GM23338 (cell line): Measurements from ENCODE around the gene IL1RAPL2. TPM values are rescaled to one million over a fixed set of nuclear protein-coding genes. Genes with fewer than 3 reads are reported as not detected.

Experiments
- ATAC-seq: fragments of 200-7000 bp; cut with Tn5 transposase; 3 replicates; pipeline ENCODE4 v1.9.1; 2020
- DNase-seq: peaks from one replicate; pipeline ENCODE4 v3.0.0-alpha.2; 2015; ENCODE audit warnings: low spot score
- H2AFZ ChIP-seq: fragments of 200-600 bp; sonication (generic); 2 replicates; pipeline ENCODE4 v1.8.0; 2016; ENCODE audit warnings: antibody characterized with exemption, mild to moderate bottlenecking, moderate library complexity
- H3F3A ChIP-seq: fragments of 200-600 bp; sonication (generic); replicated peaks from 2 replicates; pipeline ENCODE4 v1.8.0; 2017; ENCODE audit warnings: antibody characterized with exemption, mixed run types, low read depth
- H3K27ac ChIP-seq: fragments of 200-600 bp; sonication (generic); 2 replicates; pipeline ENCODE4 v1.6.1; 2016; ENCODE audit warnings: low read depth
- H3K27me3 ChIP-seq: fragments of 200-600 bp; sonication (generic); 2 replicates; pipeline ENCODE4 v1.8.0; 2016; ENCODE audit warnings: mild to moderate bottlenecking, mixed run types, moderate library complexity; ENCODE audit not compliant: insufficient read depth
- H3K36me3 ChIP-seq: fragments of 200-600 bp; sonication (generic); 2 replicates; pipeline ENCODE4 v1.8.0; 2016; ENCODE audit warnings: mild to moderate bottlenecking; ENCODE audit not compliant: insufficient read depth
- H3K4me1 ChIP-seq: fragments of 200-600 bp; sonication (generic); 2 replicates; pipeline ENCODE4 v1.8.0; 2016; ENCODE audit warnings: mild to moderate bottlenecking, moderate library complexity; ENCODE audit not compliant: insufficient read depth
- H3K4me2 ChIP-seq: fragments of 200-600 bp; sonication (generic); 2 replicates; pipeline ENCODE4 v1.7.1; 2017; ENCODE audit warnings: mixed run types
- H3K4me3 ChIP-seq: fragments of 200-600 bp; sonication (generic); 2 replicates; pipeline ENCODE4 v1.6.1; 2016; ENCODE audit warnings: mixed run types
- H3K79me2 ChIP-seq: fragments of 200-600 bp; sonication (generic); replicated peaks from 2 replicates; pipeline ENCODE4 v1.8.0; 2017; ENCODE audit warnings: mild to moderate bottlenecking; ENCODE audit not compliant: insufficient read depth
- H3K9me2 ChIP-seq: fragments of 200-600 bp; sonication (generic); 2 replicates; pipeline ENCODE4 v1.8.0; 2017; ENCODE audit not compliant: insufficient read depth
- H4K20me1 ChIP-seq: fragments of 200-600 bp; sonication (generic); replicated peaks from 2 replicates; pipeline ENCODE4 v1.8.0; 2017; ENCODE audit warnings: mild to moderate bottlenecking; ENCODE audit not compliant: insufficient read depth
- H3K27ac Mint-ChIP-seq: 2 replicates; pipeline ENCODE4 v1.8.0; 2020; ENCODE audit warnings: inconsistent platforms, mild to moderate bottlenecking, moderate library complexity, mixed read lengths
- H3K27me3 Mint-ChIP-seq: 3 replicates; pipeline ENCODE4 v1.8.0; 2022; ENCODE audit warnings: low read depth, mild to moderate bottlenecking, moderate library complexity, mixed read lengths, inconsistent platforms; ENCODE audit not compliant: insufficient read depth, poor library complexity
- H3K36me3 Mint-ChIP-seq: 3 replicates; pipeline ENCODE4 v1.8.0; 2021; ENCODE audit warnings: low read depth, mild to moderate bottlenecking, inconsistent platforms, moderate library complexity, mixed read lengths
- H3K4me1 Mint-ChIP-seq: 3 replicates; pipeline ENCODE4 v1.8.0; 2020; ENCODE audit warnings: mild to moderate bottlenecking, inconsistent platforms, mixed read lengths
- H3K4me3 Mint-ChIP-seq: 3 replicates; pipeline ENCODE4 v1.8.0; 2021; ENCODE audit warnings: moderate library complexity, mild to moderate bottlenecking, inconsistent platforms, mixed read lengths
- H3K9me3 Mint-ChIP-seq: 3 replicates; pipeline ENCODE4 v1.8.0; 2020; ENCODE audit warnings: moderate library complexity, mild to moderate bottlenecking, inconsistent platforms, mixed read lengths
- CREB1 ChIP-seq: fragments of 250-450 bp; sonication (Bioruptor Pico); IDR thresholded peaks from 2 replicates; pipeline ENCODE4 v1.5.0; 2020; ENCODE audit warnings: low read depth, mild to moderate bottlenecking, moderate library complexity
- CTCF ChIP-seq, 2 experiments: fragments of 200-600 bp in 1 of 2; sonication (generic) in 1 of 2; conservative IDR thresholded peaks; 2 replicates each; pipeline versions ENCODE4 v1.5.1 to v1.6.1; 2016 to 2017; ENCODE audit warnings: antibody characterized with exemption in 2 of 2, low read depth in 2 of 2, mild to moderate bottlenecking in 2 of 2, moderate library complexity in 1 of 2
- EZH2phosphoT487 ChIP-seq: fragments of 200-600 bp; sonication (generic); IDR thresholded peaks from one replicate; pipeline ENCODE4 v1.8.1; 2018; ENCODE audit warnings: antibody characterized with exemption; ENCODE audit not compliant: unreplicated experiment
- JUNB ChIP-seq: IDR thresholded peaks from one replicate; pipeline ENCODE4 v1.6.1; 2016; ENCODE audit warnings: antibody characterized with exemption; ENCODE audit not compliant: unreplicated experiment
- NANOG ChIP-seq: IDR thresholded peaks from 2 replicates; pipeline ENCODE4 v1.6.1; 2016; ENCODE audit warnings: antibody characterized with exemption, borderline replicate concordance
- POLR2AphosphoS5 ChIP-seq: IDR thresholded peaks from 2 replicates; pipeline ENCODE4 v1.6.1; 2016; ENCODE audit warnings: antibody characterized with exemption, low read depth
- STAT1 ChIP-seq: IDR thresholded peaks from one replicate; pipeline ENCODE4 v1.6.1; 2016; ENCODE audit warnings: antibody characterized with exemption; ENCODE audit not compliant: unreplicated experiment
- ZNF114 ChIP-seq: fragments of 250-450 bp; sonication (Bioruptor Pico); IDR thresholded peaks from 2 replicates; pipeline ENCODE4 v1.5.0; 2020; ENCODE audit warnings: mild to moderate bottlenecking, moderate library complexity
- ZNF331 ChIP-seq: fragments of 250-450 bp; sonication (Bioruptor Pico); IDR thresholded peaks from 2 replicates; pipeline ENCODE4 v1.5.0; 2020; ENCODE audit warnings: low read depth, mild to moderate bottlenecking, moderate library complexity
- polyA plus RNA-seq: library from polyadenylated mRNA; unstranded; fragments of >200 nt; fragmentation: Nextera tagmentation; extraction: Ambion mirVana; gene quantifications from 2 replicates; pipeline ENCODE4 v1.2.1, GENCODE V29; 2016
- total RNA-seq: library from RNA; depleted of rRNA; stranded (reverse); fragments of >200 nt; shearing (Covaris generic); gene quantifications from 2 replicates; pipeline ENCODE4 v1.2.3, GENCODE V29; 2014
- TF ChIP-seq, protein P1 (sequence below): IDR thresholded peaks from 2 replicates; pipeline ENCODE4 v1.6.1; 2016; ENCODE audit warnings: antibody characterized with exemption
- TF ChIP-seq, protein P2 (sequence below): IDR thresholded peaks from one replicate; pipeline ENCODE4 v1.6.1; 2018; ENCODE audit warnings: antibody characterized with exemption; ENCODE audit not compliant: unreplicated experiment

IL1RAPL2 gene
- total and polyA plus RNA-seq, 2 experiments from 2014 or later, result 0.80 to 0.94 TPM

GRCh38 chrX:105636667-105637066, 1070.7 kb downstream of the IL1RAPL2 start (continued):
- TF ChIP-seq, protein P1, sequence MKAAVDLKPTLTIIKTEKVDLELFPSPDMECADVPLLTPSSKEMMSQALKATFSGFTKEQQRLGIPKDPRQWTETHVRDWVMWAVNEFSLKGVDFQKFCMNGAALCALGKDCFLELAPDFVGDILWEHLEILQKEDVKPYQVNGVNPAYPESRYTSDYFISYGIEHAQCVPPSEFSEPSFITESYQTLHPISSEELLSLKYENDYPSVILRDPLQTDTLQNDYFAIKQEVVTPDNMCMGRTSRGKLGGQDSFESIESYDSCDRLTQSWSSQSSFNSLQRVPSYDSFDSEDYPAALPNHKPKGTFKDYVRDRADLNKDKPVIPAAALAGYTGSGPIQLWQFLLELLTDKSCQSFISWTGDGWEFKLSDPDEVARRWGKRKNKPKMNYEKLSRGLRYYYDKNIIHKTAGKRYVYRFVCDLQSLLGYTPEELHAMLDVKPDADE, result no peak

DNA sequence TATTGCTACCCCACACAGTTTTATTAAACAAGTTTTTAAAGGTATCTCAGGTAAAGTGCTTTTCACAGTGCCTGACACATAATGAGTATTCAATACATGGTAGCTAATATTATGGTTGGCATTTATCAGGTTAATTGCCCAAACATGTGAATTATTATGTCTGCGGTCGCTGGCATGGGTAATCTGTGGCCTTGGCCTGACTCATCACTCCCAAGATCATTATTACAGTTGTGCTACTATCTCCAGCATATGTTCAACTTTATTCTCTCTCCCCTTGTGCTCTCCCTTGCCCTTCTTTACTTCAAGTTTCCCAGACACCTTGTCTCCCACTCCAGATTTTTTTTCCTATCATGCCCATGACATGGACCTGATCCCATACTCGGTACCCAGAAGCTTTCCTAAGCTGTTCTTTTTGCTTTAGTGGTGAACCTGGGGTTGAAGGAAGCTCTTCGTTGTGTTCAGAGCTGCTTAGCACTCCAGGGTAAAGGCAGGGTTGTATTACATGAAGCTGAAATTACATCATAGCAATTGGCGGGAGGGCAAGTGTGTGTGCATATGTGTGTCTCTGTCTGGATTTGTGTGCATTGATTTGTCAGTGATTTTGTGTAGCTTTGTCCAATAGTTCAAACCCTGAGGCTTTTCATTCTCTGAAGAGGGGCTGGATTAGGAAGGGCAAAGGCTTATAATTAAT, 1079.8 kb downstream of the IL1RAPL2 start:
- Histone ChIP-seq H3K4me1 (0 out of 2 replicates have a peak, but pooled peaks cover 4% of the 10 kb centered on the region), H3K36me3 (no peaks in the 10 kb centered on the region), H3K79me2 (no peaks in the 10 kb centered on the region), H3K27ac (no peak overlapping the region), H2AFZ (no peak overlapping the region), H3K4me2 (no peak overlapping the region), H3K9me2 (no peaks in the 10 kb centered on the region), H4K20me1 (no peaks in the 10 kb centered on the region), H3K4me3 (no peak overlapping the region), H3F3A (no peaks in the 10 kb centered on the region), H3K27me3 (no peaks in the 10 kb centered on the region)
- Mint-ChIP-seq H3K36me3 (no peaks in the 10 kb centered on the region), H3K4me3 (no peak overlapping the region), H3K9me3 (no peaks in the 10 kb centered on the region), H3K4me1 (peaks cover 9% of the 10 kb centered on the region), H3K27ac (no peak overlapping the region), H3K27me3 (peaks cover 4% of the 10 kb centered on the region)
- ATAC-seq (no peak), DNase-seq (no peak)
- TF ChIP-seq ZNF114 (no peak), EZH2phosphoT487 (no peak), ZNF331 (CRISPR knock-in tag) (no peak), CTCF (conservative IDR thresholded peaks at IDR 0.05; ENCODE audit: low read depth in 2 of 2) (no peak), NANOG (no peak), CREB1 (CRISPR knock-in tag) (no peak), STAT1 (no peak), POLR2AphosphoS5 (no peak), JUNB (no peak)
- TF ChIP-seq, protein P1, result no peak
- TF ChIP-seq, protein P2, sequence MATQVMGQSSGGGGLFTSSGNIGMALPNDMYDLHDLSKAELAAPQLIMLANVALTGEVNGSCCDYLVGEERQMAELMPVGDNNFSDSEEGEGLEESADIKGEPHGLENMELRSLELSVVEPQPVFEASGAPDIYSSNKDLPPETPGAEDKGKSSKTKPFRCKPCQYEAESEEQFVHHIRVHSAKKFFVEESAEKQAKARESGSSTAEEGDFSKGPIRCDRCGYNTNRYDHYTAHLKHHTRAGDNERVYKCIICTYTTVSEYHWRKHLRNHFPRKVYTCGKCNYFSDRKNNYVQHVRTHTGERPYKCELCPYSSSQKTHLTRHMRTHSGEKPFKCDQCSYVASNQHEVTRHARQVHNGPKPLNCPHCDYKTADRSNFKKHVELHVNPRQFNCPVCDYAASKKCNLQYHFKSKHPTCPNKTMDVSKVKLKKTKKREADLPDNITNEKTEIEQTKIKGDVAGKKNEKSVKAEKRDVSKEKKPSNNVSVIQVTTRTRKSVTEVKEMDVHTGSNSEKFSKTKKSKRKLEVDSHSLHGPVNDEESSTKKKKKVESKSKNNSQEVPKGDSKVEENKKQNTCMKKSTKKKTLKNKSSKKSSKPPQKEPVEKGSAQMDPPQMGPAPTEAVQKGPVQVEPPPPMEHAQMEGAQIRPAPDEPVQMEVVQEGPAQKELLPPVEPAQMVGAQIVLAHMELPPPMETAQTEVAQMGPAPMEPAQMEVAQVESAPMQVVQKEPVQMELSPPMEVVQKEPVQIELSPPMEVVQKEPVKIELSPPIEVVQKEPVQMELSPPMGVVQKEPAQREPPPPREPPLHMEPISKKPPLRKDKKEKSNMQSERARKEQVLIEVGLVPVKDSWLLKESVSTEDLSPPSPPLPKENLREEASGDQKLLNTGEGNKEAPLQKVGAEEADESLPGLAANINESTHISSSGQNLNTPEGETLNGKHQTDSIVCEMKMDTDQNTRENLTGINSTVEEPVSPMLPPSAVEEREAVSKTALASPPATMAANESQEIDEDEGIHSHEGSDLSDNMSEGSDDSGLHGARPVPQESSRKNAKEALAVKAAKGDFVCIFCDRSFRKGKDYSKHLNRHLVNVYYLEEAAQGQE, result no peak
